GM10266 (cell line): ENCODE measurements around the gene CEP41.

Experiments
- DNase-seq: peaks from one replicate; pipeline ENCODE4 v3.0.0; 2012; ENCODE audit errors: extremely low spot score
- CTCF ChIP-seq: IDR thresholded peaks from 2 replicates; pipeline ENCODE4 v1.5.1; 2012; ENCODE audit warnings: mild to moderate bottlenecking, low read depth; ENCODE audit not compliant: control insufficient read depth, insufficient read depth; ENCODE audit errors: missing control alignments

CEP41 gene

GRCh38 chr7:130383187-130383980 is 57.4 kb downstream of the CEP41 start:
- no peak for TF ChIP-seq CTCF
- no peak for DNase-seq

- DNase-seq: no peak
- TF ChIP-seq CTCF: no peak
Measured at GRCh38 chr7:130381468-130382312, 59.1 kb downstream of the CEP41 start.

DNA sequence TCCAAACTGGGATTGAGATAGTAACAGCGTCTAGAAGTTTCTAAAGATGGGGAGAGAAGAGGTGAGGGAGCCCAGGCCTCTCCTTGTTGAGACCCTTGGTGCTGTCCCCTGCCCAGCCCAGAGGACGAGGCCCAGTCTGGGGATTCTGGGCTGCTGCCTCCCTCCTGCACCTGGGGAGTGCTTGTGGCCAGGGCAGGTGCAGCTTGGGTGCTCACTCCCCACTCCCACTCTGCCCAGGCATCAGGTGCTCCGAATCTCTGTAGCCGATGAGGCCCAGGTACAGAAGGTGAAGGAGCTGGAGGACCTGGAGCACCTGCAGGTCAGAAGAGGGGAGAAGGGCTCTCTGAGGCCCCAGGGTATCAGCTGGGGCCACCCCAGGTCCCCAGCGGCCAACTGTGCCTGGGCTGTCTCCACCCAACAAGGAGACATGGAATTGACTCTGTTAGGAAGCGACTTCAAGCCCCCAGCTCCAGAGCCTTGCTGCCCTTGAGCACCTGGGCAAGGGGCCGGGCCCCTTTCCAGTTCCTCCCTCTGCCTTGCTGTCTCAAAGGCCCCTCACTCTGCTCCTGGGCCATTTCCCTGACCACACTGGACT is 59.9 kb downstream of the CEP41 start:
- no peak for DNase-seq
- no peak for TF ChIP-seq CTCF

DNA sequence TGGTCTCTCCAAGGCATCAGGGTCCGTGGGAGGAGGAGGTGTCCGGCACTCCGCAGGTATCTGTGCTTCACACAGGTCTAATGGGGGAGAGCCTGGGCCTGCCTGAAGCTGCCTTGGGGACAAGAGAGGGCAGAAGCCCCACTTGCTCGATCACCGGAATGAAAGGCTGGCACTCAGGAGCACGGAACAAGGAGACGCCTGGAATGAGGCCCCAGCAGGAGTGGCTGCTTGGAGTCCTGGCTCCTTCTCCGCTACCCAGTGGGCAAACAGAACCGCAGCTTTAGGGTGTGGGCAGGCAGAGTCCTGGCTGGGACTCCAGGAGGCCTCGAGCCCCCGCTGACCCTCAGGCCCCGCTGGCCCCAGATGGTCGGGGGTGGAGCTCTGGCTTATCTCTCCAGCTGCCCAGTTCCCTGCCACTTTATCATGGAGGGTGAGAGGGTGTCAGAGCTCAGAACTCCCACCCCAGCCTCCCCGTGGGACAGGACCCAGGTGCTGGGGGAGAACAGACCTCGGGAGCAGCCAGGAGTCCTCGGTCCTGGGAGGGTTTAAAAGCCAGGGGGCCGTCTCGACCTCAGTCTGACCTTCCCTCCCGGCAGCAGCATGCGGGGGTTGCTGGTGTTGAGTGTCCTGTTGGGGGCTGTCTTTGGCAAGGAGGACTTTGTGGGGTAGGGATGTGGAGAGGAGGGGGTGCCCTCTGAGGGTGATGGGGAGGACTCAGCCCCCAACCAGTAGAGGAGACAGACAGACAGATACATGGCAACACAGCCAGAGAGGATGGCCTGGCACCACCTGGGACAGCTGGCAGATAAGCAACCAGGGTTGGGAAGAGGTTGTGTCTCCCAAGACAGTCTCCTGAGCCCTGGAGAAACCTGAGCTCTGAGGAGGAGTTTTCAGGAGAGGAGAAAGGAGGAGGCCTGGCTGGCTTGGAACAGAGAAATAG is 60.6 kb downstream of the CEP41 start, which contains the start of gene CPA1:
CPA1 (plus strand) TSS at position 574 of the 940 bp plus-strand sequence; CDS start at position 601, 27 bp downstream.
- DNase-seq: no peak
- TF ChIP-seq CTCF: no peak

- no peak for DNase-seq
- no peak for TF ChIP-seq CTCF
Measured at GRCh38 chr7:130379532-130379920, 61.3 kb downstream of the CEP41 start.

DNA sequence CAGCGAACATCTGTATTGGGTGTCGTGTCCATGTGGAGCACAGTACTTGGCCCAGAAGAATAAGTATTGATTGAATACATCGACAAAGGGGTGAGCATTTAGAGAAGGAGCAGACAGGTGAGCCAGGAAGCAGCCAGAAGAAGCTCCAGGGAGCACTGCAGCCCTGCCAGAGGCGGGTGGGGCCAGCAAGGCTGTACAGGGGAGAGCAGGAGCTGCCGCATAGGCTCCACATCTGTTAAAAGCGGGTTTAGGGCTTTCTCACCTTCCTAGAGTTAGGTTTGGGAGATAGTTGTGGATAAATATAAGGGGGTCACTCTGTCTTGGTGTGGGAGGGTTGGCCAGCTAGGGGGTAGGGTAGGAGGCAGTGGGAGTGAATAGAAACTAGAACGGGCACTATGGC is 61.8 kb downstream of the CEP41 start:
- DNase-seq: no peak
- no peak for TF ChIP-seq CTCF
